Esophagus (tissue), 2 donors: ENCODE measurements around the gene SYDE2. TPM values are rescaled to one million over a fixed set of nuclear protein-coding genes. Genes with fewer than 3 reads are reported as not detected.
A peak's percentile ranks its signal among the peaks of the same experiment; 100 is the strongest.
"Not testable (repeated sequence)": the region's sequence is repeated elsewhere in the genome, so short reads cannot be mapped to it uniquely, and the experiment has no call there.

ENCODE experiments used
- H3K27ac ChIP-seq, 2 donors: one replicate each; pipeline ENCODE4 v1.5.1; 2013; ENCODE audit warnings: low read depth in 2 of 2, mild to moderate bottlenecking in 2 of 2, inconsistent platforms in 1 of 2, low read length in 1 of 2, moderate library complexity in 1 of 2
- H3K27me3 ChIP-seq, 2 donors: one replicate each; pipeline ENCODE4 v1.6.1; 2013; ENCODE audit warnings: low read length in 2 of 2, control low read depth in 1 of 2, mild to moderate bottlenecking in 1 of 2; ENCODE audit not compliant: insufficient read depth in 2 of 2, control insufficient read depth in 1 of 2
- H3K36me3 ChIP-seq, 2 donors: one replicate each; pipeline ENCODE4 v1.6.1; 2013; ENCODE audit warnings: low read length in 1 of 2; ENCODE audit not compliant: control insufficient read depth in 2 of 2, insufficient read depth in 2 of 2
- H3K4me1 ChIP-seq, 2 donors: one replicate each; pipeline ENCODE4 v1.6.1; 2013; ENCODE audit warnings: low read length in 1 of 2; ENCODE audit not compliant: control insufficient read depth in 2 of 2, insufficient read depth in 2 of 2
- H3K4me3 ChIP-seq, 2 donors: one replicate each; pipeline ENCODE4 v1.5.1; 2013; ENCODE audit warnings: low read length in 2 of 2, mild to moderate bottlenecking in 2 of 2, low read depth in 1 of 2, moderate library complexity in 1 of 2
- H3K9me3 ChIP-seq, 2 donors: one replicate each; pipeline ENCODE4 v1.6.1; 2013; ENCODE audit warnings: mild to moderate bottlenecking in 2 of 2, low read depth in 1 of 2, low read length in 1 of 2, moderate library complexity in 1 of 2; ENCODE audit not compliant: control insufficient read depth in 2 of 2, insufficient read depth in 1 of 2
- whole genome bisulfite sequencing, 2 donors: extraction: QIAGEN DNeasy Blood & Tissue Kit; methylation state at CpG; one replicate each; pipeline ENCODE4 v1.1.7; 2013; 5-methylcytosine and 5-hydroxymethylcytosine counted together
- polyA plus RNA-seq, 2 donors: library from polyadenylated mRNA; stranded (reverse); fragments of 200-250 nt; gene quantifications; one replicate each; pipeline ENCODE4 v1.2.3, GENCODE V29; 2013
- donor health status: healthy with polysubstance abuse.
- donor health status: Bipolar disorder and iron deficiency.

SYDE2 gene
- under 1 TPM; 0.51 to 0.62 TPM for polyA plus RNA-seq

GRCh38 chr1:85200463-85201339 is at the start of gene SYDE2:
TSS of gene SYDE2 (minus strand) at chr1:85201016. CDS start at chr1:85200996, 20 bp downstream.
- H3K4me3 ChIP-seq: peak within 1 kb of the TSS; percentile 85 to 95
- H3K9me3 ChIP-seq: no peaks in the 10 kb centered on the region
- no peaks in the 10 kb centered on the region for H3K27me3 ChIP-seq
- no peaks in the 10 kb centered on the region for H3K36me3 ChIP-seq
- no peaks in the 10 kb centered on the region for H3K4me1 ChIP-seq
- WGBS, 2 donors: 0% methylated on average over 74 to 99 of the region's 99 CpGs
- H3K27ac ChIP-seq: peak within 1 kb of the TSS; percentile 94 to 99

- H3K27ac ChIP-seq, H3K9me3 ChIP-seq, H3K4me1 ChIP-seq, H3K27me3 ChIP-seq, H3K36me3 ChIP-seq, H3K4me3 ChIP-seq: not testable (repeated sequence)
- 64 to 90% methylated on average over 3 of the region's 3 CpGs for WGBS, 2 donors
Observed at GRCh38 chr1:85249042-85249441, 48.2 kb upstream of the SYDE2 start.

- no peaks in the 10 kb centered on the region for H3K4me1 ChIP-seq
- H3K4me3 ChIP-seq: no peak overlapping the region
- no peak overlapping the region for H3K27ac ChIP-seq
- no peaks in the 10 kb centered on the region for H3K9me3 ChIP-seq
- H3K36me3 ChIP-seq: no peaks in the 10 kb centered on the region
- no peaks in the 10 kb centered on the region for H3K27me3 ChIP-seq
- WGBS, 2 donors: 81 to 87% methylated on average over 1 of the region's 1 CpG
Observed at GRCh38 chr1:85245891-85246290, 45.1 kb upstream of the SYDE2 start.

GRCh38 chr1:85245456-85245855 is 44.6 kb upstream of the SYDE2 start:
- no peak overlapping the region for H3K4me3 ChIP-seq
- no peak overlapping the region for H3K27ac ChIP-seq
- 58 to 79% methylated on average over 1 of the region's 1 CpG for WGBS, 2 donors
- no peaks in the 10 kb centered on the region for H3K36me3 ChIP-seq
- no peaks in the 10 kb centered on the region for H3K4me1 ChIP-seq
- no peaks in the 10 kb centered on the region for H3K9me3 ChIP-seq
- no peaks in the 10 kb centered on the region for H3K27me3 ChIP-seq

DNA sequence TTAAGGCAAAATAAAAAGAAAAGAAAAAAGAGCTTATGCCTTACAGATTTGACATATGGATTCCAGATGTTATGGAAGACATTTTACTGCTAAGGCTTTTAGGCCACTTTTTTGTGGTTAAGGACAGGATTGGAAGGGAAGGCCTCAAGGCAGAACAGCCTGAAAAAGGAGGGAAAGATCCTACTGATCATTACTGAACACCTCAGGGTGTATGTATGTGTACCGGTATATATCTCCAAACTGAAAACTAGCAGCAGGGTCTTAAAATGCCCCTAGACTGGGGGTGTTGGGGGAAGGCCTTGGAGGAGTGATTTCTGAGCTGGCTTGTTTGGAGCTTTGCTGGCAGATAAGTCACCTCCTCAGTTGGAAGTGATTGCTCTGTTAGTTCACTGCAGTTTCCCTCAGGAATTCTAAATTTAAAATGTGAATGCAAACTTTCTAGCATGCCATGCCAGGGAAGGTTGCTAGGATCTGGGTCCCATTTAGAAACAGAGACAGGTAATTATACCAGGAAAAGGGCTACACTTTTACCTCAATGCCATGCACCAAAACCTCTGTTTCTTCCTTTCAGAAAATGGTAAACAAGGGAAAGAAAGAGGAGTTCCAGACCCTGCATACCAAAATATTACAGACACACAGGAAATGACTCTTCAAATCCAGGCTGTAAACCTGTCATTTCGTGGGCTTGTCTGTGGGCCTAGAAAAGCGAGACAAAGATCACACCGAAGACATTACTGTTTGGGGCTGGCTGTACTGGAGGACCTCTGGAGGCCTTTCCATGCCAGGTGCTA is 43.6 kb upstream of the SYDE2 start:
- no peaks in the 10 kb centered on the region for H3K36me3 ChIP-seq
- no peaks in the 10 kb centered on the region for H3K27me3 ChIP-seq
- 62 to 69% methylated on average over 4 of the region's 4 CpGs for WGBS, 2 donors
- no peaks in the 10 kb centered on the region for H3K9me3 ChIP-seq
- no peak overlapping the region for H3K4me3 ChIP-seq
- no peaks in the 10 kb centered on the region for H3K4me1 ChIP-seq
- no peak overlapping the region for H3K27ac ChIP-seq

GRCh38 chr1:85243372-85243771 is 42.6 kb upstream of the SYDE2 start:
- Histone ChIP-seq H3K4me3 (no peak overlapping the region), H3K4me1 (no peaks in the 10 kb centered on the region), H3K36me3 (no peaks in the 10 kb centered on the region), H3K27me3 (no peaks in the 10 kb centered on the region), H3K9me3 (no peaks in the 10 kb centered on the region), H3K27ac (no peak overlapping the region)

DNA sequence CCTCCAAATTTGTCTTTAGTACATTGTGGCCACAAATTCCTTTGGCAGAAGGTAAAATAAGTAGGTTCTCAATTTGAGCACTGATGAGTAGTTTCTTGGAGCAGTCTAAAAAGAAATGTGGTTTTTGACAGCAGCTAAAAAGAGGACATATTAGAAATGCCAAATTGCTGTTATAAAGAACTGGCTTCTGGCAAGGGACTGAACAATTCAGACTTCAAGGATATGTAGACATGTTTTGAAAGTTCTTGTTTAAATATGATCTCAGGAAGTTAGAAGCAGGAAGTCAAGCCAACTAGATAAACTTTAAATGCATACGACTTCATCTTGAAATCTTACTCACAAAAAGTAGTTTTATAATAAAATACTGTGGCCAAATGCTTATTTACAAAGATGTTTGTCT is 39.8 kb upstream of the SYDE2 start:
- Histone ChIP-seq H3K27ac (no peak overlapping the region), H3K4me3 (no peak overlapping the region), H3K36me3 (no peaks in the 10 kb centered on the region), H3K9me3 (no peaks in the 10 kb centered on the region), H3K27me3 (no peaks in the 10 kb centered on the region), H3K4me1 (no peaks in the 10 kb centered on the region)
- WGBS, 2 donors: 11 to 19% methylated on average over 1 of the region's 1 CpG

DNA sequence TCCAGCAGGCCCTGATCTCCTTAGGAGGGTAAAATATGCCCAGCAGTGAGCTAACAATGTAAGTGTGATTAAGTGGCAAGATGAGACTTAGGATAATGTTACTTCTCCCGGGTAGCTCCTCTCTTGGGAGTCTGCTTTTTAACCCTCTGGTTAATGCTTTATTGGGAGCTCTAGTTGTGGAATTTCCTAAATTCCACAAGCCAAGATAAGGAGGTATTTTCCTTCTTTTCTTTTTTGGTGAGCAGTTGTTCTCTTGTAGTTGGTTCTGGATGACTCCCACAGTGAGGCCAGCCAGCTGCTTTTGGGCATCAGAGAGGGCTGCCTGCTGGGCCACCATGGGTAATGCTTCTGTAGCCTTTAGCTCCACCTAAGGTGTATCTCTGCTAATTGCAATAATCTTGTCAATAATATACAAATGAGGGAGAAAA is 39.4 kb upstream of the SYDE2 start:
- Histone ChIP-seq H3K27me3 (no peaks in the 10 kb centered on the region), H3K9me3 (no peaks in the 10 kb centered on the region), H3K4me1 (no peaks in the 10 kb centered on the region), H3K36me3 (no peaks in the 10 kb centered on the region), H3K4me3 (no peak overlapping the region), H3K27ac (no peak overlapping the region)
- WGBS, 2 donors: 30 to 31% methylated on average over 1 of the region's 1 CpG

- Histone ChIP-seq H3K36me3 (no peaks in the 10 kb centered on the region), H3K9me3 (no peaks in the 10 kb centered on the region), H3K4me1 (no peaks in the 10 kb centered on the region), H3K4me3 (no peak overlapping the region), H3K27ac (no peak overlapping the region), H3K27me3 (no peaks in the 10 kb centered on the region)
- 90 to 95% methylated on average over 1 of the region's 1 CpG for WGBS, 2 donors
Observed at GRCh38 chr1:85237613-85238012, 36.8 kb upstream of the SYDE2 start.
